Stimulated activated CD4-positive, alpha-beta T cell treated with anti-CD3 and anti-CD28 coated beads, TNF-alpha, amount 100 ng/mL, for 48 hours (primary cell): ENCODE measurements around the gene PRRC2A.

Source experiments
- DNase-seq, 3 donors: peaks; one replicate each; pipeline ENCODE4 v3.0.0-alpha.2; 2020; ENCODE audit warnings: low read depth in 3 of 3

Gene PRRC2A

DNA sequence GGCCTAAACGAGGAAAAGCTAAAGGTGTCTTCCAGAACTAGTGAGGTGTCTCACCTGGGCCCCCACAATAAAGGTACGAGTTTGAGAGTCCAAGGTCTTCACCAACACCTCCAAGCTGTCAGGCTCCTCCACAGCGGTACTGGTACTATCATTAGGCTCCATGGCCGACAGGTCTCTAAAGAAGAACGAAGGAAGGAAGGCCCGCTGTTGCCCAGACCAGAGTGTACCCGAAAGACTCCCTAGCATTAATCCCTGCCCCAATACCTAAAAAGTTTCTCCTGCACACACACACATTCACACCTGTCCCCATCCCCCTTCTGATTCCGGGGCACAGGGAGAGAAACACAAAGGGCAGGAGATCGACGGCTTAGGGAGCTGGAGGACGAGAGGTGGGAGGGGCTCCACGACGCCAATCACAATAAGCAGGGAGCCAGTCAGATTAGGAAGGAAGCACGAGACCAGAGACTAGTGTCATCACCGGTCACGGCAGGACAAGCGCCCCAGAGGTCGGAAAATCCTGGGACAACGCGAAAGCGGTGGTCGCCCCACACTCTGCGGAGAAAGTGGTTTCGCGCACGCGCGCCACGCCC is 31.2 kb downstream of the PRRC2A start:
- no peak for DNase-seq

GRCh38 chr6:31652925-31653724 is 32.6 kb downstream of the PRRC2A start:
- DNase-seq = peak; percentile 71 to 79 (median 78)

DNA sequence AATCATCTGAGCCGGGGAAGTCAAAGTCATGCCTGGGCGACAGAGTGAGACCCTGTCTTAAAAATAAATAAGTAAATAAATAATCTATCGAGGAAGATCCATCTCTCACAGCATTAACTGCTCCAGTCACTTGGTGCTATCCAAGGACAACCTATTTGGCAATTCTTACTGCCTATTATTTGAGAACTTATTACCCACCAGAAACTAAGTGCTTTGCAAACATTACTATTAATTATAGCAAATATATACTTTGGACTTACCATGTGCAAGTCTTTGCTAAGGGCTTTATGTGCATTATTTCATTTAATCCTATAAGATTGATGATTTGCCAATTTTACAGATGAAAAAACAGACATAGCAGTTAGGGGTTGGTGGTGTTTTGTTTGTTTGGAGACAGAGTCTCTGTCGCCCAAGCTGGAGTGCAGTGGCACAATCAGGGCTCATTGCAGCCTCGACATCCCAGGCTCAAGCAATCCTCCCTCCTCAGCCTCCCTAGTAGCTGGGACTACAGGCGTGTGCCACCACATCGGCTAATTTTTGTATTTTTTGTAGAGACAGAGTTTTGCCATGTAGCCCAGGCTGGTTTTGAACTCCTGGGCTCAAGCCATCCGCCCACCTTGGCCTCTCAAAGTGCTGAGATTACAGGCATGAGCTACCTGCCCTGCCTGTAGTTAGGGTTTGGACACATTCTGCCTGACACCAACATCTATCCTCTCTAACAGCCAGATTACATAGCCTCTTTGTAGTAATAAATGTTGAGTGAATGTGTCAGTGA is 34.2 kb downstream of the PRRC2A start:
- no peak for DNase-seq

GRCh38 chr6:31655349-31656237 is 35.1 kb downstream of the PRRC2A start, which contains the start of gene APOM:
APOM (plus strand) TSS chr6:31655894; CDS start chr6:31655967, 73 bp downstream.
- no peak for DNase-seq

DNA sequence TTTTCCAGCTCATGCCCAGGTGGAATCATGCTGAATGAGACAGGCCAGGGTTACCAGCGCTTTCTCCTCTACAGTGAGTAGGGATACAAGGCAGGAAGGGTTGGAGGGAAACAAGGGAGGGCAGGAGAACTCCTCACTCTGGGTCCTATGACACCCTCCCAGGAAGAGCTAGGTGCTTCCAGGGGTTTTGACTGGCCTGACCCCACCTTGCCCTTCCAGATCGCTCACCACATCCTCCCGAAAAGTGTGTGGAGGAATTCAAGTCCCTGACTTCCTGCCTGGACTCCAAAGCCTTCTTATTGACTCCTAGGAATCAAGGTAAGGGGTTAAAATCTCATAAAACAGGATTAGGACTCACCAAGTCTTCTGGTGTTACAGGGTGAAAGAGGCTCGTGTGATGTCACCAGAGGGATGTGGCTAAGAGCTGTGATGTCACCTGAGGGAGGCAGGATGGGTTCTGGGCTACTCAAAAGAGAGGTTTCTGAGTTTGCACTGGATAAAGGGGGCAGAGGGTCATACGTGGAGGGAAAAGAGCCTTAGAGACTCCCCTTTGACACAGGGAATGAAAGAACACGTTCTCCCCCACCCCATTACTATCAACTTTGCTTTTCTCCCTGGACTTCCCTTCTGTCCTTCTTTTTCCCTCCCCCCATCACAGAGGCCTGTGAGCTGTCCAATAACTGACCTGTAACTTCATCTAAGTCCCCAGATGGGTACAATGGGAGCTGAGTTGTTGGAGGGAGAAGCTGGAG is 37.1 kb downstream of the PRRC2A start:
- no peak for DNase-seq

DNA sequence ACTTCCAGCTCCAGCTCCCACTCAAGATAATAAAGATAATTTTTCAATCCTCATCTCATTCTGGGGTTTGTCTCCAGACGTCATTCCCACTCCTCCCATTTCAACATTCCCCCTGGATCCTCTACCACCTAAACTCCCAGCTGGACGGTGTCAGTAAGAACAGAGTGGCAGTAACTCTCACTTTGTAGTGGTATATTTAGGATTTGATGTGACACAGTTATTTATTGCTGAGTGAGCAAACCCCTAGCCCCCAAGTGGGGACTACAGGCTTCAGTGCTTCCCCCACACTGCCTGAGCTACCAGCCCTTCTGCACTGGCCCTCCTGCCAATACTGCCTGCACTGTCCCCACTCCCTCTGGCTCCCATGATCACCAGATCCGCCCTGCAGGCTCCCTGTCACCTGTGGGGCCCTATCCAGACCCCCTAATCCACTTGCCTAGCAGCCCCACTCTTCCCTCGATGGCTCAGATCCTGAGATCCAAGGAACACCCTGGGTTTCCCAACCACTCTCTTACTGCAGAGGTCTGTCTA is 37.7 kb downstream of the PRRC2A start:
- DNase-seq = no peak

GRCh38 chr6:31658983-31659648 is 38.6 kb downstream of the PRRC2A start:
- DNase-seq = no peak

- no peak for DNase-seq
These were observed 39.3 kb downstream of the PRRC2A start for GRCh38 chr6:31659649-31660380.

- DNase-seq = peak in 2 of 3 donors; percentile 51 to 62
These were observed 40.1 kb downstream of the PRRC2A start, which contains the start of gene C6orf47 for GRCh38 chr6:31660381-31661261. C6orf47 (minus strand) TSS chr6:31660778; CDS start chr6:31659947, 831 bp downstream.

DNA sequence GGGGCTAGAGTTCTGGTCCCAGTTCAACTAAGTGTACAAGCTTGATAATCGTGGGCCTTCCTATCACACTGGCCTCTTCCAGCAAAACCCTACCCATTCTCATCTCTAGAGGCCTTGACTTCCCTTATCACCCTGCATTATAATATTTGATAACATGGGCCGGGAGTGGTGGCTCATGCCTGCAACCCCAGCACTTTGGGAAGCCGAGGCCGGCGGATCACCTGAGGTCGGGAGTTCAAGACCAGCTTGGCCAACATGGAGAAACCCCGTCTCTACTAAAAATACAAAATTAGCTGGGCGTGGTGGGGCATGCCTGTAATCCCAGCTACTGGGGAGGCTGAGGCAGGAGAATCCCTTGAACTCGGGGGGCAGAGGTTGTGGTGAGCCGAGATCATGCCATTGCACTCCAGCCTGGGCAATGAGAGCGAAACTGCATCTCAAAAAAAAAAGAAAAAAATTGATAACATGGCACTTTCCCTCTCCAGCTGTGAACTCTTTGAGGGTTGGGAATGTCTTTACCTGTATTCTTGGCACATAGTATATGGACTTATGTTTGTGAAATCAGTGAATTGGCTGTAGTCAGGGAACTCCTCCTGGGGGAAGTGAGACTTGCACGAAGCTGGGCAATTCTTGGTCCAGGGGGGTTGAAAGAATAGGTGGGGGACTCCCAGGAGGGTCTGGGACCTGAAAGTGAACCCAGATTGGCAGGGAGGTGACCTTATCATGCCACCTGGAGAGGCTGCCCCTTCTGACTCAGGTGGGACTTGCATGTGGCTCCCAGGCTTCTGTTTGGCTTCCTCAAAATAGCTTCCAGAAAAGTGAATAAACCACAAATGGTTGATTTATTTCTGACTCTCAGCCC is 41.0 kb downstream of the PRRC2A start:
- DNase-seq = no peak

GRCh38 chr6:31662124-31662723 is 41.7 kb downstream of the PRRC2A start:
- no peak for DNase-seq

DNA sequence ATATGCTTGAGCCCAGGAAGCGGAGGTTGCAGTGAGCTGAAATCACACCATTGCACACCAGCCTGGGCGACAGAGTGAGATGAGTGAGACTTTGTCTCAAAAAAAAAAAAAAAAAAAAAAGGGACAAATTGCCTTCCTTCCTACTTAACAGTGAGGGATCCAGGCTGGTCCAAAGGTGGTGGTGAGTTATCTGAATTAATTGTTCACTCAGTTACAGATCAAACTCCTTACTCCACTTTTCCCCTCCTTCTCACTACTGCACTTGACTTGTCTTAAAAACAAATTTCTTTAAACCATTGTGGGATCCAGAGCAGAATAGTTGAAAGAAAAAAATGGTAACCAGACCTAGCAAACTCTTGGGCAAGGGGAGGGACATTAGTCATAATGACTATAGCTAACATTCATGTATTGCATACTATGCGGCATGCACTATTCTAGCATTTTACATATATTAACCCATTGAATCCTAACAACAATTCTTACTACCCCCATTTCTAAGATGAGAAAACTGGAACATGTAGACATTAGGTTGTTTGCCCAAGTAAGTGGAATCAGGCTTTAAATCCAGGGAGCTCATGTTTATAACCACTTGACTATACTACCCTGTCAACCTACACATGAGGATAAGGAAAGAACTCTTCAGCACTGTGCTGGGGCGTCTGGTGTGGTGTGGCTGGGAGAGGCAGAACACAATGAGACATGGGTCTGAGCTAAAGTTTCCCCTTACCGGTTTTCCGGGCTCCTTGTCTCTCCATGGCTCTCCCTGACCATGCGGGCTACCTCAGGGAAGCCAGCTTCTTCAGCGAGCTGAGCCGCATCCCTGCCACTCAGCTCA is 42.8 kb downstream of the PRRC2A start:
- no peak for DNase-seq

DNA sequence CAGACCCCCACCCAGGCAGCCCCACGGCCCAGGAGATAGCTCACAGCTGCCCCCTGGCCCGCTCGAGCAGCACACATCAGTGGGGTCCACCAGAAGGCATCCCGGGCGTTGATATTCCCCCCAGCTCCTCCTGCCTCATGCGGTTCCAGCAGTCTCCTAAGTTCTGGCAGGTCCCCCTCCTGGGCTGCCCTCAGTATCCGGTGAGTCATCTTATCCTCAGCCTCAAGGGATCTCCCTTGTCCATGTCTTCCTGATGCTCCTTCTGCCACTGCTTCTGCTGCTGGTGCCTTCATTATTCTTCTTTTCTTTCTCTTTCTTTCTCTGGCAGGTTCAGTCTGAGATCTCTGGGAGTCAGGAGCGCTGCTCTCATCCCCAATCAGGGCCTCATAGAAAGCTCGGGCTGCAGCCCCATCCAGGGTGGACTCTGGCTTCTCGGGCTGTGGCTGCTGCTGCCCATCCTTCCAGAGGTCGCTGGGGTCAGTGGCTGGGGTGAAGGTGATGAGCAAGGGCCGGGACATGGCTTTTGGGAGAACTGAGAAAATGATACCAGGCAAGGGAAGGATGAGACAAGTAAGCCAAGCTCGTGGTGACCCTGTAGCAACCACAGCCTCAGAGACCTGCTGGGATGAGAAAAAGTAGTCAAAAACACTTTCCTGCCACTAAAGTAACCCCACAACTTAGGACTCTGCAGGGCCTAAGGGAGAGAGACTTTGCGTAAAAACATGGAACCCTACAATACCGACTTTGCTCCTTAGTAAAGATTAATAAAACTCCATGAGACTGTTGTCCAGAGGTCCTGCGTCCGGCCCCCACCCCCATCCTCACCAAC is 43.7 kb downstream of the PRRC2A start:
- DNase-seq = no peak

DNA sequence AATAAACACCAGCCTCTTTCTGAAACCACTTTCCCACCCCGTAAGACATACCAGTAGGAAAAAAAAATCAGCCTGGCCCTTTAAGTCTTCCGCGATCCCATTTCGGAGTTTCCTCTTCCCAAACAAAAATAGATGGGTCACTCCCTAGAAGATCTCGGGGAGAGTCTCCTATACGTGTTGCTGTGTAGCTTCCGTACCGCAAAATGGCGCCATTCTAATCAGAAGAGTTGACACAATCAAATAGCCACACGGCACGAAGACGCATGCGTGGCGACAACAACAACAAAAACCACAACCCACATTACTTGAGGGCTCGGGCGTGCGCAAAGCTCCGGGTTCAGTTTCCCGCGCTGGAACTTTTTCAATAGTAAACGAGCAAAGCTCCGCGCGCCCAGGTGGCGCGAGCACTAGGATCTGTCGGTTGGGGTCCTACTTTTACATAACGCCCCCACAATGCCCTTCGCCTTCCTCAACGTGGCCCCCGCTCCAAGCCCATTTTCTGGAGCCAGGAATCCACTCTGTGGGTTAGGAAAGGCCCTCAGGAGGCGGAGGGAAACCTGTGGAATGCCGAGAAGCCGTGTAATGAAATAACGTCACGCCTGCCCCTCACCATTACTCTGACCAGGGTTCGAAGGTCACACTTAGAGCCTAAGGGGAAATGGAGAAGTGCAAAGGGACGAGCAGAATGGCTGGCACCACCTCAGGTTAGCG is 44.4 kb downstream of the PRRC2A start, which contains the start of gene GPANK1:
Gene GPANK1, minus strand, starts transcription at position 208 of the 711 bp plus-strand sequence. CDS start 519 bp downstream, outside the sequence.
- peak; percentile 74 to 83 (median 80) for DNase-seq
